HEK293 (cell line): ENCODE data around the gene SEPTIN12.

Source experiments
- FEZF1 ChIP-seq: fragments of 450-650 bp; formaldehyde crosslinking; IDR thresholded peaks from 2 replicates; pipeline ENCODE4 v1.5.1; 2016; ENCODE audit warnings: missing biosample characterization, missing genetic modification characterization
- KLF9 ChIP-seq: fragments of 450-650 bp; formaldehyde crosslinking; IDR thresholded peaks from 2 replicates; pipeline ENCODE4 v1.5.1; 2016; ENCODE audit warnings: missing biosample characterization, missing genetic modification characterization, low read depth
- OVOL3 ChIP-seq: fragments of 450-650 bp; formaldehyde crosslinking; IDR thresholded peaks from 2 replicates; pipeline ENCODE4 v1.5.1; 2016; ENCODE audit warnings: missing biosample characterization, missing genetic modification characterization
- PRDM2 ChIP-seq: fragments of 450-650 bp; formaldehyde crosslinking; IDR thresholded peaks from 2 replicates; pipeline ENCODE4 v1.5.1; 2016; ENCODE audit warnings: missing biosample characterization, missing genetic modification characterization, borderline replicate concordance
- REPIN1 ChIP-seq: fragments of 450-650 bp; formaldehyde crosslinking; IDR thresholded peaks from 2 replicates; pipeline ENCODE4 v1.5.1; 2017; ENCODE audit warnings: missing biosample characterization, missing genetic modification characterization, low read depth
- SCRT2 ChIP-seq: fragments of 450-650 bp; formaldehyde crosslinking; IDR thresholded peaks from 2 replicates; pipeline ENCODE4 v1.5.1; 2016; ENCODE audit warnings: missing biosample characterization, missing genetic modification characterization
- TCF7L2 ChIP-seq: IDR thresholded peaks from 2 replicates; pipeline ENCODE4 v1.6.1; 2011; ENCODE audit warnings: low read depth, mild to moderate bottlenecking, inconsistent platforms, low read length, moderate library complexity, borderline replicate concordance
- ZBTB44 ChIP-seq: fragments of 450-650 bp; IDR thresholded peaks from 2 replicates; pipeline ENCODE4 v1.5.1; 2018; ENCODE audit warnings: missing biosample characterization, mild to moderate bottlenecking, missing genetic modification characterization
- ZFP37 ChIP-seq: fragments of 450-650 bp; formaldehyde crosslinking; IDR thresholded peaks from 2 replicates; pipeline ENCODE4 v1.5.1; 2016; ENCODE audit warnings: missing biosample characterization, missing genetic modification characterization
- ZNF114 ChIP-seq: fragments of 450-650 bp; formaldehyde crosslinking; IDR thresholded peaks from 2 replicates; pipeline ENCODE4 v1.5.0; 2017; ENCODE audit warnings: missing biosample characterization, missing genetic modification characterization
- ZNF133 ChIP-seq: fragments of 450-650 bp; formaldehyde crosslinking; IDR thresholded peaks from 2 replicates; pipeline ENCODE4 v1.5.1; 2016; ENCODE audit warnings: missing biosample characterization, missing genetic modification characterization
- ZNF18 ChIP-seq: fragments of 450-650 bp; formaldehyde crosslinking; IDR thresholded peaks from 2 replicates; pipeline ENCODE4 v1.5.1; 2016; ENCODE audit warnings: missing biosample characterization, missing genetic modification characterization
- ZNF23 ChIP-seq: fragments of 450-650 bp; formaldehyde crosslinking; IDR thresholded peaks from 2 replicates; pipeline ENCODE4 v1.5.1; 2016; ENCODE audit warnings: missing biosample characterization, missing genetic modification characterization, borderline replicate concordance
- ZNF366 ChIP-seq: fragments of 450-650 bp; formaldehyde crosslinking; conservative IDR thresholded peaks from 2 replicates; pipeline ENCODE4 v1.5.1; 2016; ENCODE audit warnings: missing biosample characterization, missing genetic modification characterization
- ZNF449 ChIP-seq: fragments of 450-650 bp; formaldehyde crosslinking; IDR thresholded peaks from 2 replicates; pipeline ENCODE4 v1.5.1; 2017; ENCODE audit warnings: missing biosample characterization, mild to moderate bottlenecking, missing genetic modification characterization, moderate library complexity
- ZNF488 ChIP-seq: fragments of 450-650 bp; formaldehyde crosslinking; IDR thresholded peaks from 2 replicates; pipeline ENCODE4 v1.5.1; 2016; ENCODE audit warnings: missing biosample characterization, missing genetic modification characterization
- ZNF513 ChIP-seq: fragments of 450-650 bp; IDR thresholded peaks from 2 replicates; pipeline ENCODE4 v1.5.1; 2018; ENCODE audit warnings: missing biosample characterization, missing genetic modification characterization
- ZNF629 ChIP-seq: fragments of 450-650 bp; formaldehyde crosslinking; IDR thresholded peaks from 2 replicates; pipeline ENCODE4 v1.5.1; 2017; ENCODE audit warnings: missing biosample characterization, missing genetic modification characterization
- ZNF639 ChIP-seq: fragments of 450-650 bp; formaldehyde crosslinking; IDR thresholded peaks from 2 replicates; pipeline ENCODE4 v1.5.1; 2016; ENCODE audit warnings: missing biosample characterization, missing genetic modification characterization
- ZNF670 ChIP-seq: fragments of 450-650 bp; formaldehyde crosslinking; IDR thresholded peaks from 2 replicates; pipeline ENCODE4 v1.5.1; 2016; ENCODE audit warnings: missing biosample characterization, missing genetic modification characterization, low read depth
- ZNF768 ChIP-seq: fragments of 450-650 bp; formaldehyde crosslinking; IDR thresholded peaks from 2 replicates; pipeline ENCODE4 v1.5.1; 2018; ENCODE audit warnings: missing biosample characterization, mild to moderate bottlenecking, missing genetic modification characterization
- ZSCAN16 ChIP-seq: fragments of 450-650 bp; formaldehyde crosslinking; IDR thresholded peaks from 2 replicates; pipeline ENCODE4 v1.5.1; 2016; ENCODE audit warnings: missing biosample characterization, missing genetic modification characterization

Gene SEPTIN12

GRCh38 chr16:4734063-4734729 lies 53.9 kb downstream of the SEPTIN12 start, which contains the start of the genes ANKS3 and DNAAF8 (continued):
- TF ChIP-seq PRDM2 (tag by site-specific recombination) (no peak), ZNF639 (no peak; the same call in 1 of the 2 replicates), ZNF768 (no peak), ZNF629 (tag by site-specific recombination) (peak; percentile 49; the same call in 1 of the 2 replicates), ZNF23 (tag by site-specific recombination) (no peak), ZNF114 (tag by site-specific recombination) (no peak), ZSCAN16 (tag by site-specific recombination) (no peak), SCRT2 (tag by site-specific recombination) (no peak), TCF7L2 (no peak), ZBTB44 (no peak), ZNF513 (no peak), ZNF366 (no peak), KLF9 (tag by site-specific recombination) (peak; percentile 84), ZNF133 (tag by site-specific recombination) (no peak), ZNF449 (tag by site-specific recombination) (no peak), ZNF670 (tag by site-specific recombination) (no peak), ZNF18 (tag by site-specific recombination) (no peak), REPIN1 (tag by site-specific recombination) (no peak), OVOL3 (tag by site-specific recombination) (no peak), ZNF488 (no peak), FEZF1 (tag by site-specific recombination) (no peak), ZFP37 (tag by site-specific recombination) (no peak)
